M059J (cell line): ENCODE results near the gene CBARP. TPM values are rescaled to one million over a fixed set of nuclear protein-coding genes. Genes with fewer than 3 reads are reported as not detected.
"Not testable (repeated sequence)": the region's sequence is repeated elsewhere in the genome, so short reads cannot be mapped to it uniquely, and the experiment has no call there.

Source experiments
- DNase-seq: peaks from one replicate; pipeline ENCODE4 v3.0.0-alpha.2; 2012; ENCODE audit warnings: low read depth
- total RNA-seq: library from RNA; depleted of rRNA; stranded (reverse); fragments of >200 nt; shearing (Covaris generic); gene quantifications from 2 replicates; pipeline ENCODE4 v1.2.3, GENCODE V29; 2014

The CBARP gene
- total RNA-seq, 1 experiment from 2014 or later: 4.4 TPM

- peak; percentile 97 for DNase-seq
These were observed 15.2 kb upstream of the CBARP start for GRCh38 chr19:1252821-1253513.

GRCh38 chr19:1252221-1252820 lies 14.5 kb upstream of the CBARP start:
- DNase-seq: peak; percentile 97

GRCh38 chr19:1251330-1252220 lies 13.8 kb upstream of the CBARP start:
- peak; percentile 79 for DNase-seq

DNA sequence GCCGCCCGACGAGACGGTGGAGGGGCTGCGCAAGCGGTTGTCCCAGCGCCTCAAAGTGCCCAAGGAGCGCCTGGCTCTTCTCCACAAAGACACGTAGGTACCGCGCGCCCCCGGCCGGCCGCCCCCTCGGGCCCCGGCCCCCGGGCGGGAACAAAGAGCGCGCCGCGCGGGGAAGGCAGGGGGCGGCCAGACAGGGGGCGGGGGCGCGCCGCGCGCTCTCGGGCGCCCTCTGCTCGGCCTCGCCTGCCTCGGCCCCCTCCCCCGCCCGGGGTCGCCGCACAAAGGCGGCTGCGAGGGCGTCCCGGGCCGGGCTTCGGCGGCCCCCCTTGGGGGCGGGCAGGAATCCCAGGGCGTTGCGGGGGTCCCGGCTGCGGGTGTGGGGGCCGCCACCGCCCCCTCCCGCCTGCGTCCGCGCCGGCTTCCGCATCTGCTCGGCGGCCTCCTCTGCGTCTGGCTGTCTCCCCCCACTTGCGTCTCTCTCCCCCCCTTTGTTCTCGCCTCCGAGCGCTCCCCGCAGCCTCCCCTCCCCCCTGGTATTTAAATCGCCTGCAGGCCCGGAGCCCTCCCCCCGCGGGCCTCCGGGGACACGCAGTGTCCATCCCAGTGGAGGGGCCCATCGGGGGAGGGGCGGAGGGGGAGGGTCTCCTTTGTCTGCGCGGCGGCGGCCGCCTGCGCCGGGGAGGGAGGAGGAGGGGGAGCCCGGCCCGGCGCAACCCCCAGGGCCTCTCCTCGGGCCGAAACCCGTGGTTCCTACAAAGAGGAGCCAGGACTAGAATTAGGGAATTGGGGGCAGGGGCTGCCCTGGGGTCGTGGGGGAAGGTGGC lies 12.8 kb upstream of the CBARP start:
- peak; percentile 49 for DNase-seq

- no peak for DNase-seq
These were observed 12.2 kb upstream of the CBARP start for GRCh38 chr19:1249990-1250436.

GRCh38 chr19:1249298-1249989 lies 11.6 kb upstream of the CBARP start:
- peak; percentile 95 for DNase-seq

DNA sequence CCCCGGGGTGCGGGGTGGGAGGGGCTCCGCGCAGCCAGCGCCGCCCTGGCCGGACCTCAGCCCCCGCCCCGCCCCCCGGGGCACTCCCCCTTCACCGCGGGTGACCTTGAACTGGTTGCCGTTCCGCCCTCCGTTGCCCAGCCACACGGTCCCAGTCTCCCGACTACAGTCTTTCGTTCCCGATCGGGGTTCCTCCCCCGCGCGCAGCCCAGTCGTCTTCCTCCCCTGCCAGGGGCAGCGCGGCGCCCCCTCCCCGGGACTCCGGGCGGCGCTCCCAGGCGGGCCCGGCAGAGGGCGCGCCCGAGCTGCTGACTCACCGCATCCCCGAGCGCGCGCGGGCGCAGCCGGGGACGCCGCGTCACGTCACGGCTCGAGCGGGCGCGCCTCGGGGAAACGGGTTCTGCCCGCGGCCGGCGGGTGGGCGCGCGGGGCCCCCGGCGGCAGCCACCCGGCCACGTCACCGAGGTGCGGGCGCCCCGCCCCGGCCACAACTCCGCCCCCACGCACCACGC lies 11.0 kb upstream of the CBARP start:
- DNase-seq: no peak

- peak; percentile 89 for DNase-seq
These were observed 10.5 kb upstream of the CBARP start, which contains the start of gene MIDN for GRCh38 chr19:1248139-1248785. TSS of gene MIDN (plus strand) at chr19:1248583. CDS start at chr19:1250297, 1,714 bp downstream.

DNA sequence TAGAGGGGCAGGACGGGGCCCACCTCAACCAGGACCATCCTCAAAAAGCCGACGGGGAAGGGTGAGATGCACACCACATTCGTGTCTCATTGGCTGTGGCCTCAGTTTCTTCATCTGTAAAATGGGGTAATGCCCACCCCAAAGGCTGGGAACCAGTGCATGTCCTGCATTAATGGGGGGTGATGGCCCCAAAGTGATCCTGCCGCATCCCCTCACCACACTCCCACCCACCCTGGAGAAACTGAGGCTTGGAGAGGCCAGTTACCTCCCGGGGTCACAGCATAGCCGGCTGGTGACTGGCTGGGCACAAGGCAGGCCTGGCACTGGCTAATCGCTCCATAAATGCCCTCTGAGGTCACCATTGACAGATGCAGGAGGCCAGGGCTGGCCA lies 9.9 kb upstream of the CBARP start:
- no peak for DNase-seq

DNA sequence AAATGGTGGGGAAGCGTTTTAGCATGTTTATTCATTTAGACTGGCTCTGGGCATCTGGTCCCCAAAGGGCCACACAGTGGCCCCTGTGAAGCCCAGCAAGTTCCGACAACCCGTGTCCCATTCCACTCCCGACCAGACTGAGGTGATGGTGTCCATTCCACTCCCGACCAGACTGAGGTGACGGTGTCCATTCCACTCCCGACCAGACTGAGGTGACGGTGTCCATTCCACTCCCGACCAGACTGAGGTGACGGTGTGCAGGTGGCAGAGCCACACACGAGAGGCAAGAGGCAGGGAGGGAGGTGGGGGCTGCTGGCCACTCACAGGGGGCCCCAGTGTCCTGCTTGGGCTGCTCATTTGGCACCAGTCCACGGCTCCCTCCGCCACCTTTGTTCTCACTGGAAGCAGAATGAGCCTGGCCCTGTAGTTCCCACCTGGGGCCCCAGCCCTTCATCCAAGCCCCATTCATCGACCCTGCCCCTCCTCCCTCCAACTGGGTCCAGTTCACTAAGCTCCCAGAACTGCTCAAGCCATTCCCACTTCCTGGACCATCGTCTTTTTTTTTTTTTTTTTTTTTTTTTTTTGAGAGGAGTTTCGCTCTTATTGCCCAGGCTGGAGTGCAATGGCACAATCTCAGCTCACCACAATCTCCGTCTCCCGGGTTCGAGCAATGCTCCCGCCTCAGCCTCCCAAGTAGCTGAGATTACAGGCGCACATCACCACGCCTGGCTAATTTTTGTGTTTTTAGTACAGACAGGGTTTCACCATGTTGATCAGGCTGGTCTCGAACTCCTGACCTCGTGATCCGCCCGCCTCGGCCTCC lies 8.7 kb upstream of the CBARP start:
- DNase-seq: not testable (repeated sequence)

GRCh38 chr19:1245494-1246264 lies 7.9 kb upstream of the CBARP start:
- no peak for DNase-seq

DNA sequence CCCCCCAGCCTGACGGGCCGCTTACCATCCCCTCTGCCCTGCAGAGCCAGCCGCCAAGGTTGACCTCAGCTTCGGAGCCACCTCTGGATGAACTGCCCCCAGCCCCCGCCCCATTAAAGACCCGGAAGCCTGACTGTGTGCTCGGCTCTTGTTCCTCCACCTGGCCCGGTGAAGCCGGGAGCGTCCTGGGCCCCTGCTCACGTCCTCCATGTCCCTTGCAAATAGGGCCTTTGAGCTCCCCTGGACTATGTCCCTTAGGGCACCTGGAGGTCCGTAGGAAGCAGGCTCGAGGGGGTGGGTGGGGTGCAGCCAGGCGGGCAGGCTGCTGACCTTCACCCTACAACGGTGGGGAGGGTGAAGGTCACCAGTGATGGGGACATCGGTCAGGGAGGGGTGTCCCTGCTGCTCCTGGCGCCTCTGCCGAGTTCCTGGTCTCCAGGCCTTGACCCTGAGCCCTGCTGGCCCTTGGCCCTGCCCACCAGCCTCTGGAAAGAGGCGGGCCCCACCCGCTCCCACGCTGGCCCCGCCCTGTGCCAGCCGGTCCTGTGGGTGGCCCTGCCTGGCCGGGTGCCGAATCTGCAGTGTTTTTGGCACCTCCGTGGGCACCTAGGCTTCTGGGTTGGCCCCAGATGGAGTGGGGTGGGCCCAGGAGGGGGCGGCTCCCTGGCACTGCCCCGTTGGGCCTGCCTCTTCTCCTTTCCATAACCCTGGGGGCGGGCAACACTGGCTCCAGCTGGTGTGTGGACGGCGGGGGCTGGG lies 7.1 kb upstream of the CBARP start:
- DNase-seq: no peak

DNA sequence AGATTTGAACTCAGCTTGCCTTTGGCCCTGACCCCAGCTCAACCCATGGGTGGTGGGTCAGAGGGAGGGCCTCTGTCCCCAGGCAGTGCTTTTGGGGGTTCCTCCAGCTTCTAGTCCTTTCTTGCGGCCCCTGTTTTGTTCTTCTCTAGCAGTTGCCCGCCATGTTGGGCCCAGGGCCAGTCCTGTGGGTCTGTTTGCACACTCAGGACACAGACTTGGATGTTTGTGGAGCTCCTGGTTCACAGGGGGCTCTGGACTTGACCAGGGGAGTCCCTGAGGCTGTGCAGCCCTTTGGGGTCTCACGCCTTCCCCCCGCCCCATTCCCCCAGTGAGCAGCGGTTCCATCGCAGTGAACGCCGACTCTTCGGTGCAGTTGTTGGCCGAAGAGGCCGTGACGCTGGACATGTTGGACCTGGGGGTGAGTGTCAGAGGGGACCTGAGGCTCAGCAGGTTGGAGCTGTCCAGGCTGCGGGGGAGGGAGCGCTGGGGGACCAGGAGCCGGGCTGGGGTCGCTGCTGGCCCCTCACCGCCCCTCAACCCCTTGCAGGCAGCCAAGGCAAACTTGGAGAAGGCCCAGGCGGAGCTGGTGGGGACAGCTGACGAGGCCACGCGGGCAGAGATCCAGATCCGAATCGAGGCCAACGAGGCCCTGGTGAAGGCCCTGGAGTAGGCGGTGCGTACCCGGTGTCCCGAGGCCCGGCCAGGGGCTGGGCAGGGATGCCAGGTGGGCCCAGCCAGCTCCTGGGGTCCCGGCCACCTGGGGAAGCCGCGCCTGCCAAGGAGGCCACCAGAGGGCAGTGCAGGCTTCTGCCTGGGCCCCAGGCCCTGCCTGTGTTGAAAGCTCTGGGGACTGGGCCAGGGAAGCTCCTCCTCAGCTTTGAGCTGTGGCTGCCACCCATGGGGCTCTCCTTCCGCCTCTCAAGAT lies 6.2 kb upstream of the CBARP start:
- peak; percentile 75 for DNase-seq

- peak; percentile 93 for DNase-seq
These were observed 3.8 kb upstream of the CBARP start, which contains the start of gene ATP5F1D for GRCh38 chr19:1241417-1242095. TSS of gene ATP5F1D (plus strand) at chr19:1241751. CDS start at chr19:1241851, 100 bp downstream.

- no peak for DNase-seq
These were observed 3.1 kb upstream of the CBARP start for GRCh38 chr19:1240925-1241324.
